ENCODE results near the gene HDC. TPM values are rescaled to one million over a fixed set of nuclear protein-coding genes. Genes with fewer than 3 reads are reported as not detected.

Gene HDC
- total and polyA plus RNA-seq, 10 of the 15 experiments (the other 5 are each of a cell fraction or from before 2014, with no cell fraction given), result not detected

- SMC1A ChIA-PET (ENCODE audit: uncharacterized antibody, unreplicated experiment), result no interaction called here
- Histone ChIP-seq H4K20me1 (ENCODE audit: control insufficient read depth, insufficient read depth) (no peaks in the 10 kb centered on the region), H3K4me3 (no peak overlapping the region), H3K36me3 (ENCODE audit: control insufficient read depth in 2 of 2, insufficient read depth in 2 of 2, low read length in 1 of 2) (no peaks in the 10 kb centered on the region), H3K4me2 (ENCODE audit: control insufficient read depth, insufficient read depth) (no peak overlapping the region), H3K9me3 (replicated peaks; ENCODE audit: control insufficient read depth, insufficient read depth, low read length) (no peaks in the 10 kb centered on the region), H3K4me1 (ENCODE audit: control insufficient read depth, insufficient read depth, low read length) (no peaks in the 10 kb centered on the region), H3K27ac (ENCODE audit: control insufficient read depth, insufficient read depth) (no peak overlapping the region), H3K27me3 (replicated peaks in 1 of 2; ENCODE audit: control insufficient read depth in 2 of 2, insufficient read depth in 2 of 2, low read length in 1 of 2) (no peaks in the 10 kb centered on the region), H3K9ac (ENCODE audit: control insufficient read depth, insufficient read depth, low read length) (no peak overlapping the region), H3K79me2 (ENCODE audit: control insufficient read depth, insufficient read depth, low read length) (no peaks in the 10 kb centered on the region), H2AFZ (ENCODE audit: control insufficient read depth, low read depth, low read length) (no peak overlapping the region)
- POLR2A ChIA-PET, result no interaction called here
- ATAC-seq (no peak), FAIRE-seq (no peak), DNase-seq (ENCODE audit: low read depth, low spot score) (no peak)
- no peak for TF ChIP-seq CBX5 (IDR thresholded peaks at IDR 0.05; ENCODE audit: low read depth)
- no peak for TF ChIP-seq SMC3 (IDR thresholded peaks at IDR 0.05; ENCODE audit: borderline replicate concordance, low read length)
- TF ChIP-seq FOXM1 (IDR thresholded peaks at IDR 0.05; ENCODE audit: low read depth, low read length), result no peak
- TF ChIP-seq SP1 (IDR thresholded peaks at IDR 0.05; ENCODE audit: low read depth, low read length), result no peak
- no peak for TF ChIP-seq CHD4 (IDR thresholded peaks at IDR 0.05)
- no peak for TF ChIP-seq CUX1 (IDR thresholded peaks at IDR 0.05; ENCODE audit: insufficient replicate concordance, low read depth, low read length)
- TF ChIP-seq CHD2 (IDR thresholded peaks at IDR 0.05; ENCODE audit: borderline replicate concordance, low read depth, low read length), result no peak
- RAD21 ChIA-PET (ENCODE audit: unreplicated experiment), result no interaction called here
- CTCF ChIA-PET, result no interaction called here
- intact Hi-C loops (cut with micrococcal nuclease; ENCODE audit: unreplicated experiment), result no loop called here
- in situ Hi-C loops (cut with MboI), result no loop called here
- 32% methylated on average over 2 of the region's 2 CpGs for WGBS (ENCODE audit: insufficient coverage, insufficient replicate concordance, low lambda C conversion rate, missing lambda C conversion rate)
- BruUV-seq (replicated peaks), result no TSS peak
Observed at GRCh38 chr15:50275091-50275490, 9.6 kb upstream of the HDC start.
